GM18951 (cell line): ENCODE measurements around the gene ABCD1.
"Not testable (repeated sequence)": the region's sequence is repeated elsewhere in the genome, so short reads cannot be mapped to it uniquely, and the experiment has no call there.

ENCODE experiments used
- POLR2A ChIP-seq: IDR thresholded peaks from 4 replicates; pipeline ENCODE4 v1.6.1; 2011; ENCODE audit warnings: mild to moderate bottlenecking; ENCODE audit not compliant: insufficient read length, insufficient read depth; ENCODE audit errors: extremely low read depth
- in situ Hi-C: fragments of 300-500 bp; cut with MboI; formaldehyde crosslinking; loops from one replicate; pipeline ENCODE4 v1.12.0; 2022; ENCODE audit warnings: low sequenced_read_pairs, mixed read lengths, inconsistent platforms; ENCODE audit not compliant: unreplicated experiment

The ABCD1 gene

GRCh38 chrX:153736871-153737441 lies 12.3 kb downstream of the ABCD1 start:
- in situ Hi-C loops: no loop called here
- TF ChIP-seq POLR2A: no peak

GRCh38 chrX:153738056-153738605 lies 13.5 kb downstream of the ABCD1 start:
- in situ Hi-C loops: no loop called here
- TF ChIP-seq POLR2A: no peak

- in situ Hi-C loops: no loop called here
- TF ChIP-seq POLR2A: no peak
These were observed 15.3 kb downstream of the ABCD1 start for GRCh38 chrX:153739754-153740486.

- TF ChIP-seq POLR2A: no peak
- in situ Hi-C loops: no loop called here
These were observed 16.1 kb downstream of the ABCD1 start for GRCh38 chrX:153740631-153741222.

DNA sequence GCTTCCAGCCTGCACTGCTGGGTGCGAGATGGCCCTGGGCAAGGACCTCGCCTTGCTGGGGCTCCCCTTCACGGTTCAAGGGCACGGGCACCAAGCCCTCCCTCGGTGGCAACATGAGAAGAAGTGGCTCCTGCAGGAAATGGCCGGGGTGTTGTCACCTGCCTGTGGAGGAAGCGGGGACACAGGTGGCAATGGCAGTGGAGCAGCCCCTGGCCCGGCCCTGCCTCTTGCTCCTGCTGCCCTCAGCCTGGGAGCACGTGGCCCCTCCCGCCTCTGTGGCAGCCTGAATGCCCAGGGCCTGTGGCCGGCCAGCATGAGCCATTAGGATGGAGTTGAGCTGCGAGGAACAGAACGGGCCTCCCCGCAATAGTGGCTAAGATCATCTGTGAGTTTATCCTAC lies 16.8 kb downstream of the ABCD1 start:
- in situ Hi-C loops: no loop called here
- no peak for TF ChIP-seq POLR2A

DNA sequence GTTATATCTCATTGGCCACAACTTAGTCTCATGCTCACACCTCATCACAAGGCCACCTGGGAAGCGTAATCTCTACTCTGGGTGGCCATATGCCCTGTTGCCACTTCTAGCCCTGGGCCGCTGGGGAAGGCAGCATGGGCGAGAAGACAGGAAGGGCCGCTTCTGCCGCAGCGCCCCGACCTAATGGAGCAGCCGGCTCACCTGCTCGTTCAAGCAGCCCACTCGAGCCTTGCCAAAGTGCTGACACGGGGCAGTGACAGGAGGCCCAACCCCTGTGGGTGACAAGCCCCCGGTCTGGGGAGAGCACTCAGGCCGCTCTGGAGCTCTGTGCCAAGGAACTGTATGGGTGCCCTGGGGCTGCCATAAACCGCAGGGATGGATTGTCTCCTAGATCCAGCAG lies 17.5 kb downstream of the ABCD1 start:
- in situ Hi-C loops: not testable (repeated sequence)

- in situ Hi-C loops: not testable (repeated sequence)
These were observed 18.3 kb downstream of the ABCD1 start for GRCh38 chrX:153742796-153743467.

DNA sequence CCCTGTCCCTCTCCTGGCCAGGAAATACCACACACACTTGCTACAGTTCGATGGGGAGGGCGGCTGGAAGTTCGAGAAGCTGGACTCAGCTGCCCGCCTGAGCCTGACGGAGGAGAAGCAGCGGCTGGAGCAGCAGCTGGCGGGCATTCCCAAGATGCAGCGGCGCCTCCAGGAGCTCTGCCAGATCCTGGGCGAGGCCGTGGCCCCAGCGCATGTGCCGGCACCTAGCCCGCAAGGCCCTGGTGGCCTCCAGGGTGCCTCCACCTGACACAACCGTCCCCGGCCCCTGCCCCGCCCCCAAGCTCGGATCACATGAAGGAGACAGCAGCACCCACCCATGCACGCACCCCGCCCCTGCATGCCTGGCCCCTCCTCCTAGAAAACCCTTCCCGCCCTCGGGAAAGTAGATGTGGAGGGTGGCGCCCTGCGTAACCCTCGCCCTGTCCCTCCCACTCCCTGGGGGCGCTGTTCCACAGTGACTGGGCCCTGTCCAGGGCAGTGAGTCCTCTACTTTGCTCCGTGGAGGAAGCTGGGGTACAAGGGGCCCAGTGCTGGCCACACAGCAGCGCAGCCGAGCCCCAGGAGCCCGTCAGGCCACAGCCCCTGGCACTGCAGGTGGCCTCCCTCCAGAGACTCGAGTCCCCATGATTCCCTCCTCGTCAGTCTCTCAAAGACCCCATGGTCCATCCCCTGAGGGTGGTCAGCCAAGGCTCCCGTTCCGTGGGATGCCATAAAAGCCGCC lies 19.0 kb downstream of the ABCD1 start:
- in situ Hi-C loops: not testable (repeated sequence)

GRCh38 chrX:153744210-153745066 lies 19.8 kb downstream of the ABCD1 start:
- in situ Hi-C loops: no loop called here
- TF ChIP-seq POLR2A: no peak

- in situ Hi-C loops: not testable (repeated sequence)
These were observed 20.4 kb downstream of the ABCD1 start for GRCh38 chrX:153745067-153745433.

DNA sequence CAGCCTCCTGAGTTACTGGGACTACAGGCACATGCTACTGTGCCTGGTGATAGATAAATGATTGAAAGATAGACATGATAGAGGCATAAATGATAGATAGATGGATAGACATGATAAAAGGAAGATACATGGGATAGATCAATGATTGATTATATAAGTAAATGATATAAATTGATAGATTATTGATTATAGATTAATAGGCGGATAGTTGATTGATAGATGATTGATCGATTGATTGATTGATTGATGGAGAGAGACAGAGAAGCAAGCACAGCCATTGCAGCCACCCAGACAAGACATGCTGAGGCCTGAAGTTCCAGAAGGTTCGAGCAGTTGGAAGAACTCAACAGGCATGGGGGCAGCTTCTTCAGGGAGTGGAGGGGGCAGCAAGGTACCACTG lies 21.7 kb downstream of the ABCD1 start:
- TF ChIP-seq POLR2A: no peak
- in situ Hi-C loops: no loop called here

- in situ Hi-C loops: not testable (repeated sequence)
These were observed 22.3 kb downstream of the ABCD1 start for GRCh38 chrX:153746991-153747390.

DNA sequence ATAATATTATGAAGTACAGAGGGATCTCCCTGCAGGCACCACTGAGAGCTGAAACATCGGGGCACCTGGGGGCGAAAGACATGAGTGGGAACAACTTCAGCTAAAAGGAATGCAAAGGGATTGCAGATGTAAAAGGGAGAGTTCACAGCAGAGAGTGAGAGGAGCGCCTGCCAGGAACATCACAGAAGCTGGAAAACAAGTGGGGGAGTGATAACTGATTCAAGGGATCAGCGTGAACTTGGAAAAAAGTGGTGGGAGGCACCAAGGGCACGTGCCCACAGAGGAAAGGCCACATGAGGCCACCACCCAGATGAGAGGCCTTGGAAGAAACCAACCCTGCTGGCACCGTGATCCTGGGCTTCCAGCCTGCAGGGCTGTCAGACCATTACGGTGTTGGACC lies 24.4 kb downstream of the ABCD1 start:
- in situ Hi-C loops: not testable (repeated sequence)
